Measurements from ENCODE around the gene NAA15. TPM values are rescaled to one million over a fixed set of nuclear protein-coding genes. Genes with fewer than 3 reads are reported as not detected.
"Not testable (repeated sequence)": the region's sequence is repeated elsewhere in the genome, so short reads cannot be mapped to it uniquely, and the experiment has no call there.

Gene NAA15
- total RNA-seq, 2 donors from 2014 or later: 32.4 to 55.5 TPM

- intact Hi-C loops (cut with DNase I): loop anchor here (10.0 kb wide), 2 partner anchors 76 to 154 kb away; partner anchors contain the start of genes NAA15 and NDUFC1
- DNase-seq: no peak
- H3K36me3 ChIP-seq: no peaks in the 10 kb centered on the region
- H3K4me3 ChIP-seq: no peak overlapping the region
- H3K9me3 ChIP-seq: no peaks in the 10 kb centered on the region
- H3K4me1 ChIP-seq: no peaks in the 10 kb centered on the region
- no peaks in the 10 kb centered on the region for H3K27me3 ChIP-seq
- no peak for TF ChIP-seq CTCF (IDR thresholded peaks at IDR 0.05)
- no peak overlapping the region for H3K27ac ChIP-seq
- H3K9ac ChIP-seq (ENCODE audit: low read depth in 2 of 2, low read length in 2 of 2): no peak overlapping the region
Measured at GRCh38 chr4:139458543-139458942, 157.2 kb downstream of the NAA15 start.

- TF ChIP-seq CTCF (IDR thresholded peaks at IDR 0.05): no peak
- Histone ChIP-seq H3K9ac (ENCODE audit: low read depth in 2 of 2, low read length in 2 of 2) (no peak overlapping the region), H3K4me3 (no peak overlapping the region), H3K27ac (no peak overlapping the region), H3K27me3 (no peaks in the 10 kb centered on the region), H3K9me3 (no peaks in the 10 kb centered on the region), H3K4me1 (no peaks in the 10 kb centered on the region), H3K36me3 (no peaks in the 10 kb centered on the region)
- DNase-seq: no peak
- intact Hi-C loops (cut with DNase I): loop anchor here (10.0 kb wide), 2 partner anchors 76 to 154 kb away; partner anchors contain the start of genes NAA15 and NDUFC1
Measured at GRCh38 chr4:139458999-139459398, 157.7 kb downstream of the NAA15 start.

GRCh38 chr4:139460565-139460964 is 159.3 kb downstream of the NAA15 start:
- no peak for DNase-seq
- H3K4me1 ChIP-seq: no peaks in the 10 kb centered on the region
- no peaks in the 10 kb centered on the region for H3K9me3 ChIP-seq
- no peaks in the 10 kb centered on the region for H3K36me3 ChIP-seq
- H3K27ac ChIP-seq: no peak overlapping the region
- no peak overlapping the region for H3K9ac ChIP-seq (ENCODE audit: low read depth in 2 of 2, low read length in 2 of 2)
- intact Hi-C loops (cut with DNase I): no loop called here
- no peak overlapping the region for H3K4me3 ChIP-seq
- no peaks in the 10 kb centered on the region for H3K27me3 ChIP-seq
- no peak for TF ChIP-seq CTCF (IDR thresholded peaks at IDR 0.05)

GRCh38 chr4:139461022-139461628 is 159.8 kb downstream of the NAA15 start:
- H3K9me3 ChIP-seq: no peaks in the 10 kb centered on the region
- TF ChIP-seq CTCF (IDR thresholded peaks at IDR 0.05): no peak
- intact Hi-C loops (cut with DNase I): no loop called here

GRCh38 chr4:139464512-139464911 is 163.2 kb downstream of the NAA15 start:
- H3K9me3 ChIP-seq; DNase-seq; H3K4me1 ChIP-seq; H3K27ac ChIP-seq; H3K36me3 ChIP-seq; H3K9ac ChIP-seq (ENCODE audit: low read depth in 2 of 2, low read length in 2 of 2); intact Hi-C loops (cut with DNase I); H3K4me3 ChIP-seq; H3K27me3 ChIP-seq: not testable (repeated sequence)

More at GRCh38 chr4:139461022-139461628, 159.8 kb downstream of the NAA15 start:
- no peak overlapping the region for H3K9ac ChIP-seq (ENCODE audit: low read depth in 2 of 2, low read length in 2 of 2)
- DNase-seq: no peak
- H3K4me3 ChIP-seq: no peak overlapping the region
- H3K36me3 ChIP-seq: no peaks in the 10 kb centered on the region
- no peaks in the 10 kb centered on the region for H3K4me1 ChIP-seq
- H3K27me3 ChIP-seq: no peaks in the 10 kb centered on the region
- H3K27ac ChIP-seq: no peak overlapping the region

GRCh38 chr4:139465922-139466321 is 164.6 kb downstream of the NAA15 start:
- Histone ChIP-seq H3K36me3 (no peaks in the 10 kb centered on the region), H3K9me3 (no peaks in the 10 kb centered on the region), H3K27me3 (no peaks in the 10 kb centered on the region), H3K4me1 (no peaks in the 10 kb centered on the region), H3K4me3 (no peak overlapping the region), H3K27ac (no peak overlapping the region), H3K9ac (ENCODE audit: low read depth in 2 of 2, low read length in 2 of 2) (no peak overlapping the region)
- no peak for TF ChIP-seq CTCF (IDR thresholded peaks at IDR 0.05)
- intact Hi-C loops (cut with DNase I): no loop called here
- no peak for DNase-seq

- not testable (repeated sequence) for H3K36me3 ChIP-seq
Measured at GRCh38 chr4:139468756-139469155, 167.5 kb downstream of the NAA15 start.

More at GRCh38 chr4:139468756-139469155, 167.5 kb downstream of the NAA15 start:
- H3K4me1 ChIP-seq; intact Hi-C loops (cut with DNase I); H3K9me3 ChIP-seq; H3K27ac ChIP-seq; DNase-seq; H3K9ac ChIP-seq (ENCODE audit: low read depth in 2 of 2, low read length in 2 of 2); H3K4me3 ChIP-seq; H3K27me3 ChIP-seq: not testable (repeated sequence)
